SK-N-SH (cell line): Measurements from ENCODE around the gene ACAD11.

ENCODE experiments used
- EP300 ChIP-seq, 2 experiments: IDR thresholded peaks; 2 replicates each; pipeline versions ENCODE4 v1.4.0 to v1.6.1; 2012; ENCODE audit warnings: borderline replicate concordance in 1 of 2, low read depth in 1 of 2, low read length in 1 of 2
- EZH2phosphoT487 ChIP-seq: fragments of 200-600 bp; sonication (generic); IDR thresholded peaks from 2 replicates; pipeline ENCODE4 v1.6.1; 2017; ENCODE audit warnings: low read depth, mixed run types, mild to moderate bottlenecking, antibody characterized with exemption, moderate library complexity, borderline replicate concordance
- GABPA ChIP-seq: IDR thresholded peaks from 2 replicates; pipeline ENCODE4 v1.4.0; 2012; ENCODE audit warnings: low read depth, mild to moderate bottlenecking
- MXI1 ChIP-seq: IDR thresholded peaks from 2 replicates; pipeline ENCODE4 v1.6.1; 2012; ENCODE audit warnings: mild to moderate bottlenecking, low read depth, low read length, improper control_type of control experiment
- NFIC ChIP-seq: IDR thresholded peaks from 2 replicates; pipeline ENCODE4 v1.4.0; 2012; ENCODE audit warnings: borderline replicate concordance
- POLR2AphosphoS5 ChIP-seq: IDR thresholded peaks from 2 replicates; pipeline ENCODE4 v1.6.1; 2012; ENCODE audit warnings: low read depth, low read length
- RFX5 ChIP-seq: IDR thresholded peaks from 2 replicates; pipeline ENCODE4 v1.6.1; 2012; ENCODE audit warnings: mild to moderate bottlenecking, improper control_type of control experiment, low read length
- SIN3A ChIP-seq: IDR thresholded peaks from 2 replicates; pipeline ENCODE4 v1.6.1; 2012; ENCODE audit warnings: low read depth, mild to moderate bottlenecking, low read length, moderate library complexity, borderline replicate concordance
- TAF1 ChIP-seq: IDR thresholded peaks from 2 replicates; pipeline ENCODE4 v1.6.1; 2012; ENCODE audit warnings: low read depth, mild to moderate bottlenecking, low read length, moderate library complexity, borderline replicate concordance
- TCF12 ChIP-seq: IDR thresholded peaks from 2 replicates; pipeline ENCODE4 v1.4.0; 2012
- TF ChIP-seq, protein P1 (sequence below): IDR thresholded peaks from 2 replicates; pipeline ENCODE4 v1.4.0; 2012; ENCODE audit warnings: low read depth
- TF ChIP-seq, protein P2 (sequence below): fragments of 200-600 bp; sonication (generic); IDR thresholded peaks from 2 replicates; pipeline ENCODE4 v1.6.1; 2017; ENCODE audit warnings: antibody characterized with exemption, mild to moderate bottlenecking, moderate library complexity
- TF ChIP-seq, protein P3 (sequence below): IDR thresholded peaks from 2 replicates; pipeline ENCODE4; 2012
- TF ChIP-seq, protein P4 (sequence below): fragments of 150-350 bp; IDR thresholded peaks from 2 replicates; pipeline ENCODE4 v1.6.1; 2017; ENCODE audit warnings: antibody characterized with exemption, low read length, low read depth, borderline replicate concordance

DNA sequence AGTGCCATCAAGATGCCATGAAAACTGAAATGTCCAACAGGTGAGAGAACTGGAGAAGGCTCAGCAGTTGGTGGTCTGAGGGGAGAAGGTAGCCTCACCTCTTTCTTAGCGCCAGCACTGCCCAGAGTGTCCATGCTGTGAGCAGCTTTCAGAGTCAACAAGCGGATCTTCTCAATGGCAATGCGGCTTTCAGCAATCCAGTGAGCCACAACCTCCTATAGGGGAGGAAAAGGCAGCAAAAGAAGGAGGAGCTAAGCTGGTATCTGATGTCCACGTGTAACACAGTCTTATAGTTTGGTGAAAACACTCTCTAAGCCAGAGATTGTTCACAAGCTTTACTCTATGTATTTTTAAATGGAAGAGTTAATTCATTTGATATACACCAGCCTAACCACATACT is 98.6 kb downstream of the ACAD11 start:
- TF ChIP-seq GABPA (no peak), SIN3A (no peak), TCF12 (no peak), POLR2AphosphoS5 (no peak), TAF1 (no peak), EZH2phosphoT487 (no peak), MXI1 (no peak), NFIC (no peak), EP300 (IDR thresholded peaks at IDR 0.05; ENCODE audit: borderline replicate concordance in 1 of 2, low read depth in 1 of 2, low read length in 1 of 2) (no peak), RFX5 (no peak)
- TF ChIP-seq, protein P1, sequence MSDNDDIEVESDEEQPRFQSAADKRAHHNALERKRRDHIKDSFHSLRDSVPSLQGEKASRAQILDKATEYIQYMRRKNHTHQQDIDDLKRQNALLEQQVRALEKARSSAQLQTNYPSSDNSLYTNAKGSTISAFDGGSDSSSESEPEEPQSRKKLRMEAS = no peak
- TF ChIP-seq, protein P2, sequence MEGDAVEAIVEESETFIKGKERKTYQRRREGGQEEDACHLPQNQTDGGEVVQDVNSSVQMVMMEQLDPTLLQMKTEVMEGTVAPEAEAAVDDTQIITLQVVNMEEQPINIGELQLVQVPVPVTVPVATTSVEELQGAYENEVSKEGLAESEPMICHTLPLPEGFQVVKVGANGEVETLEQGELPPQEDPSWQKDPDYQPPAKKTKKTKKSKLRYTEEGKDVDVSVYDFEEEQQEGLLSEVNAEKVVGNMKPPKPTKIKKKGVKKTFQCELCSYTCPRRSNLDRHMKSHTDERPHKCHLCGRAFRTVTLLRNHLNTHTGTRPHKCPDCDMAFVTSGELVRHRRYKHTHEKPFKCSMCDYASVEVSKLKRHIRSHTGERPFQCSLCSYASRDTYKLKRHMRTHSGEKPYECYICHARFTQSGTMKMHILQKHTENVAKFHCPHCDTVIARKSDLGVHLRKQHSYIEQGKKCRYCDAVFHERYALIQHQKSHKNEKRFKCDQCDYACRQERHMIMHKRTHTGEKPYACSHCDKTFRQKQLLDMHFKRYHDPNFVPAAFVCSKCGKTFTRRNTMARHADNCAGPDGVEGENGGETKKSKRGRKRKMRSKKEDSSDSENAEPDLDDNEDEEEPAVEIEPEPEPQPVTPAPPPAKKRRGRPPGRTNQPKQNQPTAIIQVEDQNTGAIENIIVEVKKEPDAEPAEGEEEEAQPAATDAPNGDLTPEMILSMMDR = no peak
- TF ChIP-seq, protein P3, sequence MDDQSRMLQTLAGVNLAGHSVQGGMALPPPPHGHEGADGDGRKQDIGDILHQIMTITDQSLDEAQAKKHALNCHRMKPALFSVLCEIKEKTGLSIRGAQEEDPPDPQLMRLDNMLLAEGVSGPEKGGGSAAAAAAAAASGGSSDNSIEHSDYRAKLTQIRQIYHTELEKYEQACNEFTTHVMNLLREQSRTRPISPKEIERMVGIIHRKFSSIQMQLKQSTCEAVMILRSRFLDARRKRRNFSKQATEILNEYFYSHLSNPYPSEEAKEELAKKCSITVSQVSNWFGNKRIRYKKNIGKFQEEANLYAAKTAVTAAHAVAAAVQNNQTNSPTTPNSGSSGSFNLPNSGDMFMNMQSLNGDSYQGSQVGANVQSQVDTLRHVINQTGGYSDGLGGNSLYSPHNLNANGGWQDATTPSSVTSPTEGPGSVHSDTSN = no peak
- TF ChIP-seq, protein P4, sequence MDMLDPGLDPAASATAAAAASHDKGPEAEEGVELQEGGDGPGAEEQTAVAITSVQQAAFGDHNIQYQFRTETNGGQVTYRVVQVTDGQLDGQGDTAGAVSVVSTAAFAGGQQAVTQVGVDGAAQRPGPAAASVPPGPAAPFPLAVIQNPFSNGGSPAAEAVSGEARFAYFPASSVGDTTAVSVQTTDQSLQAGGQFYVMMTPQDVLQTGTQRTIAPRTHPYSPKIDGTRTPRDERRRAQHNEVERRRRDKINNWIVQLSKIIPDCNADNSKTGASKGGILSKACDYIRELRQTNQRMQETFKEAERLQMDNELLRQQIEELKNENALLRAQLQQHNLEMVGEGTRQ = no peak
